Adrenal gland (tissue), 5 donors: Measurements from ENCODE around the gene PPP3CA.

Experiments
- CTCF ChIP-seq, 6 experiments: fragments of 450-650 bp in 4 of 6; fragments of 200-600 bp in 2 of 6; sonication (generic) in 1 of 6; IDR thresholded peaks; 1 replicate in 5 of 6; 2 replicates in 1 of 6; pipeline versions ENCODE4 v1.5.1 to v1.8.0; 2016 to 2021; ENCODE audit warnings: antibody characterized with exemption in 6 of 6, mild to moderate bottlenecking in 2 of 6, moderate library complexity in 1 of 6
- POLR2A ChIP-seq, 2 donors: fragments of 450-650 bp; IDR thresholded peaks; one replicate each; pipeline ENCODE4 v1.6.1; 2017; ENCODE audit warnings: antibody characterized with exemption in 2 of 2, mild to moderate bottlenecking in 2 of 2, moderate library complexity in 1 of 2
- donor health status: DM: no; HTN: no; CAD: no.

DNA sequence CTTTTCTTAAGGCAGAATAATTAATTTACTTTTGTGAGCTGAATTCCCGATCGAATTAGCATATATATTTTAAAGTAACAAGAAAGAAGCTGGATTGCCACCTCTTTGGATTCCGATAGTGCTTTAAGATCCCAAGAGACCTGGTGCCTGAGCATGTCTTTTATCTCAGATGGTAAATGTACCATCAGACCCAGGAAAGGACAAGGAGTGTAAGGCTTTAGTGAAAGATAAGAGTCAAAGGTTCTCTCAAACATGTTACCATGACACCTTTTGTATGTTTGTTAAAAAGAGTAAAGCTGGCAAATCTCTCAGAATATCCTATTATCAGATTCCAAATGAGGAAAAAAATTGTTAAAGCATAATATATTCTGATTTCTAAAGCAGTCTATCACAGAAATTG, 198.8 kb downstream of the PPP3CA start:
- TF ChIP-seq CTCF (IDR thresholded peaks at IDR 0.05) (no peak), POLR2A (IDR thresholded peaks at IDR 0.05) (no peak)
